Left colon (tissue), 2 donors: ENCODE measurements around the gene SIGLEC14. TPM values are rescaled to one million over a fixed set of nuclear protein-coding genes. Genes with fewer than 3 reads are reported as not detected.
"Not testable (repeated sequence)": the region's sequence is repeated elsewhere in the genome, so short reads cannot be mapped to it uniquely, and the experiment has no call there.

Experiments used
- ATAC-seq: fragments of 200-7000 bp; cut with Tn5 transposase; one replicate; pipeline ENCODE4 v1.9.1; 2020; ENCODE audit warnings: mild to moderate bottlenecking, moderate library complexity
- DNase-seq, 2 donors: peaks; one replicate each; pipeline ENCODE4 v3.0.0-alpha.2; 2020
- intact Hi-C, 2 donors: fragments of 100-400 bp; cut with DNase I in 1 of 2; cut with micrococcal nuclease in 1 of 2; formaldehyde crosslinking; loops; one replicate each; pipeline versions ENCODE4 v1.11.2 to v1.14.0; 2022; cut with DNase I, micrococcal nuclease
- long read RNA-seq: library from polyadenylated mRNA; unstranded; transcript quantifications from one replicate; pipeline ENCODE4 v2.0.0, GENCODE V29; 2021
- total RNA-seq, 2 donors: library from RNA; stranded (reverse); fragmentation: NEBNext Ultra II Directional; extraction: Animal tissue kit (Norgen Biotek cat#: 25700); gene quantifications; one replicate each; pipeline ENCODE4 v1.2.1, GENCODE V29; 2021
- donor health status: DM: no; HTN: no; CAD: no.
- donor health status: DM: yes; HTN: yes; CAD: no.

The SIGLEC14 gene, protein sequence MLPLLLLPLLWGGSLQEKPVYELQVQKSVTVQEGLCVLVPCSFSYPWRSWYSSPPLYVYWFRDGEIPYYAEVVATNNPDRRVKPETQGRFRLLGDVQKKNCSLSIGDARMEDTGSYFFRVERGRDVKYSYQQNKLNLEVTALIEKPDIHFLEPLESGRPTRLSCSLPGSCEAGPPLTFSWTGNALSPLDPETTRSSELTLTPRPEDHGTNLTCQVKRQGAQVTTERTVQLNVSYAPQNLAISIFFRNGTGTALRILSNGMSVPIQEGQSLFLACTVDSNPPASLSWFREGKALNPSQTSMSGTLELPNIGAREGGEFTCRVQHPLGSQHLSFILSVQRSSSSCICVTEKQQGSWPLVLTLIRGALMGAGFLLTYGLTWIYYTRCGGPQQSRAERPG
- total RNA-seq: 1 to 10 TPM in 1 of 2 donors, under 1 TPM in 1; 0.55 to 2.3 TPM
- long read RNA-seq: 0 reads

DNA sequence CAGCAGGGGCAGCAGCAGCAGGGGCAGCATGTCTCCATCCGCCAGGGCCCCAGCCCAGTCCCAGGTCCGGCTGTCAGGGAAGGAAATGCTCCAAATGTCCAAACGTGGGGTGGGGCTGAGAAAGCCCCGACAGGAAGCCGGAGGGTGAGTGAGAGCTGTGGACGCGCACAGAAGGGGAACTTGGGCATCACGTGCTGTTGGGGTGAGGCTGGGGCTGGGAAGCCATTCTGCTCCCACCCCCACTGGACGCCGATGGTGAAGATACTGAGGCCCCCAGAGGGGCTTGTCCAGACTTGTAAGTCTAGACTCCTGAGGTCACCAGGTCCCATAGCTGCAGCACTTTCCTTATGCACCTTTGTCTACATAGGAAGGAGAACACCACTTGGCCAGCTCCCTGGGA is at the start of gene SIGLEC14:
TSS of gene SIGLEC14 (minus strand) at position 96 of the 400 bp plus-strand sequence. CDS start at position 30, 66 bp downstream.
- ATAC-seq, DNase-seq, intact Hi-C loops: not testable (repeated sequence)

DNA sequence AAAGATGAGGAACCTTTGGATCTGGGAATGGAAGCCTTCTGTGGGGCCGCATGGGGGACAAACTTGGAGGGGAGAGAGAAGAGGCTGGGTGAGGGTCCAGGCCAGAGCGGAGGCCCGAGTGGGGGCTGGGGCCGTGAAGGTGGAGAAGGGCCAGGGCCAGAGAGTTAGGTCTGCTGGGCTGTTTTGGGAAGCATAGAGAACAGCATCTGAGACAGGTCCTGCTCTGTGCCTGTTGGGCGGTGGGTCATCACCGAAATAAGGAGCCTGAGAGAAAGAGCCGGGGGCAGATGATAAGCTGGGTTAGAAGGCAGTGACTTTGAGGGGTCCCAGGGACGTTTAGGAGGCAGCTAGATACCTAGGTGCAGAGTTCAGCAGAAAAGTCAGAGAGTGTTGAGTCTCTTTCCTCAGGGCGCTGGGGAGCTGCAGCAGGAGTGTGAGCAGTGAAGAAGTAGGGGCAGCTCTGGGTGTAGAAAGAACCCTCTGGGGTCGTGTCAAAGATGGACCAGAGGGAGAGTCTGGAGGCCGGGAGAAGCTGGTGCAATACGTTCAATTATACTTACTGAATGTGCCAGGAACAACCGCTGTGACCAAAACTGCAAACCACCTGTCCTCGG is 49.2 kb upstream of the SIGLEC14 start:
- ATAC-seq (no peak), DNase-seq (no peak)
- intact Hi-C loops: no loop called here

DNA sequence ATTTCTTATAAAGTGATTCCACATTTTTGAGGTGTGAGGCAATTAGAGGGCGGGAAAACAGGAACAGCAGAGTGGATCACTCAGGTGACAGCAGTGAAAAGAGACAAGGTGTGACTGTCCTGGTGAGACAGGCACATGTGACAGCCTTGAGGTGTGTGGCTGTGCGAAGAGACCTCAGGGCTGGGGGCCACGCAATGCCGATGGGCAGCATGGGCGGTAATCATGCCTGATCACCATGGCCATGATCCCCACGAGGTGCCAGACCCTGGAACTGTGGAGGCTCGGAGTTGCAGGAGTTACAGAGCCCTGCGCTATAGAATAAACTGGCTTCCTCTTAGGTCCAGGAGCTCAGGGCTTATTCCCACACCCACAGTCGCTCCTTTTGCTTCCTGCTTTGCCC is 48.5 kb upstream of the SIGLEC14 start:
- intact Hi-C loops: no loop called here
- no peak for DNase-seq

DNA sequence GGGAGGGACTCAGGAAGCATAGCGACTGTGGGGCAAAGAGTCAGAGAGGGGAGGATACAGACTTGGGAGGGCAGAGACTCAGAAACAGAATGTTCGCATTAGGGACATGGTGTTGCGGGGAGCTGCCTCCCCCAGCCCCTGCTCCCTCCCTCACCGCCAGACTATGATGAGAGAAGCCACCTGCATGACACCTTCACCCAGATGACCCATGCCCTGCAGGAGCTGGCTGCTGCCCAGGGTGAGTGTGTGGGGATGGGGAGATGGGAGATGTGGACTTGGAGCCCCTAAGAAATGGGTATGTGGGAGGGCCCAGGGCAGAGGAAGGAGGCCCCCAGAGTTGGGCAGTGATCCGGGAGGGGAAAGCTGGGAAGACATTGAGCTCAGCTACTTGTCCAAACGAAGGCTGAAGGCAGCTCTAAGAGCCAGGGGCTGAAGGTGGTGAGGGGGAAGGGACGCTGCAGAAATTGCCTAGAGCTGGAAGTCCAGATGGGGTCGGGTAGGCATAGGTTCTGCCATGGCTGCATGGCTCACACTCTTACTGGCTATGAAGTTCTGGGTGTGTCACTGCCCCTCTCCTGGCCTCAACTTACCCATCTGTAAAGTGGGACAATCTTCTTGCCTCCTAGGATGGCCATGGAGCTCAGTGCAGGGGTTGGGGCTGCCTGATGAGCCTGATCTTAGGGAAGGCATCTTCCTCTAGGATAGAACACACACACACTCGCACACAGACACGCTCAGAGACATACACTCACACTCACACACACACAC is 47.9 kb upstream of the SIGLEC14 start:
- intact Hi-C loops: no loop called here
- ATAC-seq: no peak
- no peak for DNase-seq

More for the DNA sequence above, 48.5 kb upstream of the SIGLEC14 start:
- ATAC-seq: no peak

DNA sequence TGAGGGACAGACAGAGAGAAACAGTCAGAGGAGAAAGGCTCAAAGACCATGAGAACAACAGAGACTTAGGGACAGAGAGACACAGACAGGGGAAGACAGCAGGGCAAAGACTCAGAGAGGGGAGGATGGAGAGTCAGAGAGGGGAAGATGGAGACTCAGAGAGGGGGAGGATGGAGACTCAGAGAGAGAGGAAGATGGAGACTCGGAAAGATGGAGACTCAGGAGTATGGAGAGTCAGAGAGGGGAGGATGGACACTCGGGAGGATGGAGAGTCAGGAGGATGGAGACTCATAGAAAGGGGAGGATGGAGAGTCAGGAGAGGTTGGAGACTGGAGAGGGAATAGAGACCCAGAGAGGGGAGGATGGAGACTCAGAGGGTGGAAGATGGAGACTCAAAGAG is 47.2 kb upstream of the SIGLEC14 start:
- intact Hi-C loops: no loop called here
- ATAC-seq: no peak
- DNase-seq: no peak

DNA sequence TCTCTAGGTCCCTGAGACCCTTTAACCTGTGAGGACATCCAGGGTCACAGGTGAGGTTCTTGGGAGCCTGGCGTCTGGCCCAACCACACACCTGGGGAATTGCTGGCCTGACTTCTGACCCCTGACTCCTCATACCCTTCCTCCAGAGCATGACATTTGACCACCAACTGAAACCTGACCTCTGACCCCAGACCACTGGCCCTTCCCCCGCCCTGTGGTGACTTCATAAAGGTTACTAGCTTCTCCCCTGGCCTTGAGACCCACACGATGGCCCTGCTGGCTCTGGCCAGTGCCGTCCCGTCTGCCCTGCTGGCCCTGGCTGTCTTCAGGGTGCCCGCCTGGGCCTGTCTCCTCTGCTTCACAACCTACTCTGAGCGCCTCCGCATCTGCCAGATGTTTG is 46.6 kb upstream of the SIGLEC14 start, which contains the start of gene SPACA6:
TSS of gene SPACA6 (plus strand) at position 71 of the 400 bp plus-strand sequence. CDS start at position 268, 197 bp downstream.
- intact Hi-C loops: no loop called here
- DNase-seq: no peak

DNA sequence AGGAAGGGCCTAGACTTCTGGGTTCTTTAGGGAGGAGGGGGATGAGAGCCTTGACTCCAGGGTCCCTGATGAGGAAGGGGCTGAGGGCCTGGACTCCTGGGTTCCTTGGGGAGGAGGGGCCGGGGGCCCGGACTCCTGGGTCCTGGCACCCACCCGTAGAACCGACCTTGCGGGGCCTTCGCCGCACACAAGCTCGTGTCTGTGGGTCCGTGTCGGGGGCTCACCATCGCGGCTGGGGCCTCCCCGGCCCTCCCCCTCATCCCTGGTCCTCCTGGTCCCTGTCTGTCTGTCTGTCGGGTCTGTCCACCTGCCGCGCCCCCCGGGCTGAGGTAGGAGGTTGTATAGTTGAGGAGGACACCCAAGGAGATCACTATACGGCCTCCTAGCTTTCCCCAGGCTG is 45.8 kb upstream of the SIGLEC14 start:
- intact Hi-C loops: no loop called here
- ATAC-seq (no peak), DNase-seq (no peak)

More for the DNA sequence above, 46.6 kb upstream of the SIGLEC14 start, which contains the start of gene SPACA6:
- ATAC-seq: no peak

DNA sequence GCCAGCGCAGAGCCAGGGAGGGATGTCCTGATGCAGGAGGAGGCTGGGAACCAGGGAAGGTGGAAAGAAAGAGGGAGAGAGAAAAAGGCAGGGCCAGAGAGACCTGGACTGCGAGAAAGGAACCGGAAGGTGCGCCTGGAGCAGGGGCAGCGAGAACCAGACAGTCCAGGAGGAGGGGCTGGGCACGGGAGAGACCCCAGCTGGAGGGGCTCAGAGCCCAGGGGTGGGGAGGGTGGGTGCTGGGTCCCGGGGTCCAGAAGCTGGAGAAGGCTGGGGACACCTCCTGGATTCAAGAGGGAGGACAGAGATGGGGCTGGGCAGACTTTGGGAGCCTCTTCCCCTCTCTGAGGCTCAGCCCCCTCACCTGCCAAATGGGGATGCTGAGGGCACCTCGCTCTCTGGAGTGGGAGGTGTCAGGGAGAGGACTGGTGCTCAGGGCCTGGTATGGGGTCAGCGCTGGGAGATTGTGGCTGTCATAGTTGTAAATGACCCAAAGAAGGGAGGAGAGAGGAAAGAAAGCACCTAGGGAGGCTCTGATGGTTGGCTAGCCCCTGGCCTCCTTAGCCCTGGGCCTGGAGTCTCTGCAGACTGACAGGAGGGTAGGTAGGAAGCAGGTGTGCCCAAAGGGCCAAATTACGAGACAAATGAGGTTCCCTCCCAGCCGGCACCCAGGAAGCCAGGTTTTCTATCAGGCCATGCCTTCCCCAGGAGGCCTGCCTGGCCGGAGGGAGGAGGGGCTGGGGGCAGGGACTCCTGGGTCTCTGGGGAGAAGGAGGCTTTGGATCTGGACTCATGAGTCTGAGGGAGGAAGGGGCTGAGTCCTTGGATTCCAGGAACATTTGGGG is 45.2 kb upstream of the SIGLEC14 start:
- ATAC-seq (no peak), DNase-seq (no peak)
- intact Hi-C loops: no loop called here

DNA sequence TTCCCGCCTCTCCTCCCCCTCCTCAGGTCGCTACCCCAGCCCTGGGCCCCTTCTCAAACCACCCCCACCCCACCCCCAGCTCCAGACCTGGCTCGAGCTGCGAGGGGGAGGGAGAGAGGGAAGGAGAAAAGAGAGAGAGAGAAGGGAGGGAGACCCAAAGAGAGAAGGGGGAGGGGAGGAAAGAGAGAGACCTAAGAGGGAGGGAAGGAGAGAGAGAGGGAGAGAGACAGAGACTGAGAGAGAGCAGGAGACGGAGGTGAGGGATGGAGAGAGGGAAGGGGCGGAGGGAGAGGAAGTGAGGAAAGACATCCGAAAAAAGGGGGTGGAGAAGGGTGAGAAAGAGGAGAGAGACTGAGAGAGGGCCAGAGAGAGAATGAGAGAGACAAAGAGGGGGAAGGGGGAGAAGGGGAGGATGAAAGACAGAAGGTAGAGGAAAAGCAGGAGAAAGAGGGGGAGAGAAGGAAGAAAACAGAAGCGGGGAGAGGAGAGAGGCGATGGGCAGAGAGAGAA is 44.5 kb upstream of the SIGLEC14 start:
- no peak for DNase-seq
- intact Hi-C loops: no loop called here
- no peak for ATAC-seq

DNA sequence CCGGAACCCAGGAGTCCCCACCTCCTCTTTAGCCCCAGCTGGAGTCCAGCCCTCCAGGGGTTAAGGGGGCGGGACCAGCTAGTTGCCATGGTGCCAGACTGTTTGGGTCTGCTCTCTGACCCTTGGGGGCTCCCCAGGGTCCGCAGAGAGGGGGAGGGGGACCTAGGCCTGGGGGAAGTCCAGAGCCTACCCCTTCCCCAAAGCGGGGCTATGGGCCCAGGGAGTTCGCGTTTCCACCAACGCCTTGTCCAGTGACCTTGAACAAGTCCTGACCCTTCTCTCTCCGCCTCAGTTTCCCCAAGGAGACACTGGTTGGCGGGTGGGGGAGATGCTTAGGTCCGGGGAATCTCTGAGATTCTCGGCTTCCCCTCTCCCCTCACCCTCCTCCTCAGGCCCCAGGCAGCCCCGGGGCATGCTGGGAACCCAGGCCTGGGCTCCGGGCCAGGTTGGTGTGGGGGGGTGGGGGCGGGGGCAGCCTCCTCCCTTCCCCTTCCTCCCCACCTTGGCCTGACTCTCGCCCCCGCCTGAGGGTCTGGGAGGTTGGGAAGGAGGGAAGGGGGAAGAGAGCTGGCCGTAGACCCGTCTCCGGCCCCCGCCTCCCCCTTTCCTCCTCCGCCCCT is 43.9 kb upstream of the SIGLEC14 start:
- DNase-seq (peak; percentile 43 to 49), ATAC-seq (peak; percentile 45)
- intact Hi-C loops: no loop called here

DNA sequence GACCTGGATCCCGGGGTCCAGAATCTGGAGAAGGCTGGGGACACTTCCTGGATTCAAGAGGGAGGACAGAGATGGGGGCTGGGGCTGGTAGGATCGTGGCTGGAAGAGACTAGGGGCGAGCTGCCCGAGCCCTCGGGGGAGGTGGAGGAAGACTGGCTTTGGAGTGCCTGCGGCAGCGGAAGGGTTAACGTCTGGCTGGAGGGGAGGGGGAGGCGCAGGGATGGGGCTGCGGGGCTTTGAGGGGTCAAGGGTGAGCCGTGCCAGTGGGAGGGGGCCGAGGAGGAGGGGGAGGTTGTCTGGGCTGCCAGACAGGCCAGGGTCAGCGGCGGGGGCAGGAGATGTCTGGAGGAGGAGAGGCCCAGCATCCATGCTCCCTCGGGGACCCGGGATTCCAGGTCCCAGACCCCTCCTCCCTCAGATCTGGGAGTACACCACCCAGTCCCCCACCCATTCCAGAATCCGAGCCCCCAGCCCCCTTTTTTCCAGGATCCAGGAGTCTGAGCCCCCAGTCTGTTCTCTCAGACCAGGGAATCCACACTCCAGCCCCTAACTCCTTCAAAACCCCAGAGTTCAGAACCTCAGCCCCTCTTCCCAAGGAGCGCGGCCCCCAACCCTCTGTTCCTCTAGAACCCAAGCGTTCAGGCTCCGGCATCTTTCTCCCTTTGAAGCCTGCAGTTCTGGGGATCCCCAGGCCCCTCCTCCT is 43.3 kb upstream of the SIGLEC14 start:
- intact Hi-C loops: no loop called here
- no peak for ATAC-seq
- DNase-seq: peak in 1 of 2 donors; percentile 21

DNA sequence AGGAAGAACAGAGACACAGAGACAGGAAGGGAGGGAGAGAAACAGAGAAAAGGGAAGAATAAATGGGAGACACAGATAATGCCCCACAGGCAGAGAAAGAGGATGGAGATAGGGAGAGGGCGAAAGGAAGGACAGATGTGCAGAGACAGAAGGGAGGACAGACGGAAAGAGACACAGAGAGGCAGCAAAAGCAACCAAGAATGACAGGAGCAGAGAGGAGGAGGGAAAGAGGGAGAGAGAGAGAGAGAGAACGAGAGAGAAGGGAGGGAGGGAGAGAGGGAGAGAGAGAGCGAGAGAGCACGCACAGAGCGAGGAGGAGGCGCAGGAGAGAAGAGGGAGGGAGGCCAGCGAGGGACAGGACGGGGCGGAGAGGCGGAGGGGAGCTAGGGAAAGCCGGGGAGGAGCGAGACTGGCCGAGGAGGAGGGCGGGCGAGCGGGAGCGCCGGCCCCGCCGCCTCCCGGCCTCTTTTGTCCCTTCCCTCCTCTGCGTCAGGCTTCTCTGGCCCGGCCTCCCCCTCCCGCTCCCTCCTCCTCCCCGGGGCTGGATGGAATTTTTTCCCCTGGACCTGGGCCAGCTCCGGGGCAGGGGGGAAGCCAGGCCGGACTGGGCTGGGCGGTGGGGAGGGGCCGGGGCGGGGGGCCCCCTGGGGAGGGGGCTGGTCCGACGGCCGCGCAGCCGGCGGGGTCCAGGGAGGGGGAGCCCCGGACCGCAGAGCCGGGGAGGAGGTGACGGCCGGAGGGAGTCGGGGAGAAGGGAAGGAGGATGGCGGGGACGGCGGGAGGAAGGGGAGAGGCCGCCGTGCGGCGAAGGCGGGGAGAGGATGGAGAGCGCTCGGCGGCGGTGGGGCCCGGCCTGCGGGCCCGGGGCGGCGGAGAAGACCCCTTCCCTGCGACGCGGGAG is 42.3 kb upstream of the SIGLEC14 start:
- intact Hi-C loops: no loop called here
- ATAC-seq (peak; percentile 82), DNase-seq (peak; percentile 58 to 88)

DNA sequence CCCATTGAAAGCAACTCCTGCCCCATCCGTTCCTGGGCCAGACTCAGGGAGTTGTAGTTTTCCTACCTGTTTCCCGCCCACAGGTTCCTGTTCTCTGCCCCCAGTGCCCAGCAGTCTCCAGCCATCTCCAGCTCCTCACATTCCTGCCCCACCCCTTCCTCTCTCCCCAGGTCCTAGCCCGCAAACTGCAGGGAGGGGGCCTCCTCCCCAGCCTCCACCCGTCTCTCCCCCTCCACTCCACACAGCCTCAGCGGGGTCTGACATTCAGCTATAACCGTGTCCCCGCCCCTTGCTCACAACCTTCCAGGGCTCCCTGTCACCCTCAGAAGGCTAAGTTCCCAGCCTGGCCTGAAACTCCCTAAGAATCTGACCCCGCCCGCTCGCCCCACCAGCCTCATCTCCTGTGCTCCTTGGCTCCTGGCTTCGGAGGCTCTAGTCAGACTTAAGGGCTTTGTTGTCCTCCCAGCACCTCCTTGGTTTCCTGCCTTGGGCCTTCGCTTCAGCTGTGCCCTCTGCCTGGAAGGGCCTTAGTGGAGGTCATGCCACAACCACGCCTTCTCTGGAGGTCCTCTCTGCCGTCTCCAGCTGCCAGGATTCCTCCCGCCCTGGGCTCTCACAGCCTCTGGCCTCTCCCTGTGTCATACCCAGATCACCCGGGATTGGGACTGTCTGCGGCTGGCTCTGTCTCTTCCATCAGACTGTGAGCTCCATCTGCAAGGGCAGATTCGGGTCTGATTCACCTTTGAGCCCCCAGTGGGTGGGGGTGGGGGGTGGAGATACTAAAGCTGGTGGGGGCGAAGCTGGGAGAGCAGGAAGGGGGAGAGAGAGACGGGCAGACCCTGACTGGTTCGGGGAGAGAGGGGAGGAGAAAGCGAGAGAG is 41.4 kb upstream of the SIGLEC14 start:
- ATAC-seq (peak; percentile 29), DNase-seq (peak; percentile 29 to 64)
- intact Hi-C loops: no loop called here

DNA sequence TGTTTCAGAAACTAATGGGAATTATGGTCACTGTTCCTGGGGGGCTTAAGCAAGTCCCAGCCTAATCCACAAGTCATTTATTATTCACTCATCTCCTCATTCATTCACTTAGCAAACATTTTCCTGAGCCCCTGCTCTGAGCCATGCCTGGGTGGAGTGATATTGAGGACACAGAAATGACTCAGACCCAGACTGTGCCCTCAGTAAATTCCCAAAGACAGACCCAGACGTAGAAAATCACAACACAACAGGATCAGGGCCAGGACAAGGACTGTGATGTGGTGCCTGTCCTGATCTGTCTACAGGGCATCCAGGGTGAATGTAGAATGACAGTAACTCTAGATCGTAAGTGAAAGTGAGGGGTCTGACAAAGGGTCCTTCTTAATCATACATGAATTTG is 39.5 kb upstream of the SIGLEC14 start:
- ATAC-seq (no peak), DNase-seq (no peak)
- intact Hi-C loops: no loop called here

DNA sequence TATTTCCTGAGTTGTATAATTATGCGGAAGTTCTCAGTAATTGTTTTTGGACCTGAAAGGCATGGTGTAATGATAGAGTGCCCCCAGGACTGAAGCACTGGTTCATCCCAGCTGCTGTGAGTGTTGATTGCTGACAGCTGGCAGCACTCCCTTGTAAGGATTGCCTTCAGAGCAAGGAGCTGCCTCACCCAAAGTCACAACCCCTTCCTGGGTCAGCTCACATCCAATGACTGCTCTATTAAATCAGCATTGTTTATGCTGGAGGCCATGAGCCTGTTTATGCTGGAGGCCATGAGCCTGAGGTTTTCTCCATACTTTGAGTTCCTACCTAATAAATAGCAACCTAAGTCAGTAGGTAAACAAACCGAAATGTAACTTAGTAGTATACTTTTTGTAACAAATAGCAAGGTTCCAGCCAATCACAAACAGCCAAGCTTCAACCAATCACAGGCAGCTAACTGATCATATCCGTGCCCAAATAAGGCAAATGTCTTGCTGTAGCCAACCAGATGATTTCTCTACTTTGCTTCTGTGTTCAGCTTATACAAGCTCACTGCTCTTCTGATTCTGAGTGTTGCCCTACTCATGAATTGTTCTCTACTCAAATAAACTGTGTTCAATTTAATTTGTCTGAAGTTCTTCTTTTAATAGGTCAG is 34.8 kb upstream of the SIGLEC14 start:
- intact Hi-C loops: no loop called here
- DNase-seq (no peak), ATAC-seq (no peak)
